ENCODE measurements around the gene SPCS2. TPM values are rescaled to one million over a fixed set of nuclear protein-coding genes. Genes with fewer than 3 reads are reported as not detected.

SPCS2 gene
- total RNA-seq, 1 experiment from 2014 or later: 328 TPM

DNA sequence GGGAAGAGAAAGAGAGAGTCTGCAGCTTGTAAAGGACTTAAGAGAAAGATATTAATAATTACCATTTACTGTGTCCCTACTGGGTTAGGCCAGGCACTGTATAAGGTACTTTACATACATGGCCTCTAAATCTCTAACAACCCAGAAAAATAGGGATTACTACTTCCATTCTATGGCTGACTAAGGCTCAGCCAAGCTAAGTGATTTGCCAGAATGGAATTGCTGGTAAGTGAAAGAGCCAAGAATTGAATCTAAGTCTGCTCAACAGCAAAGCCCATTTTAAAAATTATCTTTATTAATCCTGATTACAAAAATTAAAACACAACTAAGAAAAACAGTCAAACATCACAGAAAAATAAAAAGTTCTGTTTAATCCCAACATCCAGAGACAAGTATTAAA, 21.6 kb upstream of the SPCS2 start:
- no peaks in the 10 kb centered on the region for H3K36me3 ChIP-seq (ENCODE audit: control insufficient read depth, insufficient read depth, low read length)
- Mint-ChIP-seq H3K4me3 (ENCODE audit: unreplicated experiment) (no peak overlapping the region), H3K27me3 (ENCODE audit: insufficient read depth, unreplicated experiment) (no peaks in the 10 kb centered on the region), H3K9me3 (ENCODE audit: unreplicated experiment) (no peaks in the 10 kb centered on the region), H3K27ac (ENCODE audit: unreplicated experiment) (no peak overlapping the region), H3K4me1 (ENCODE audit: low read depth, unreplicated experiment) (no peaks in the 10 kb centered on the region), H3K36me3 (ENCODE audit: insufficient read depth, unreplicated experiment) (no peaks in the 10 kb centered on the region)
- H3K27me3 ChIP-seq (replicated peaks; ENCODE audit: control insufficient read depth, insufficient read depth, low read length): no peaks in the 10 kb centered on the region
- H3K9me3 ChIP-seq: no peaks in the 10 kb centered on the region
- no peak overlapping the region for H3K4me3 ChIP-seq (ENCODE audit: low read depth, low read length)
- ChIA-PET CTCF (interaction anchor here (1.2 kb wide), 1 partner anchor 321 kb away, joined by 4 read pairs; no protein-coding TSS in a partner anchor), POLR2A (no interaction called here)
- no TSS peak for BruUV-seq (replicated peaks)
- H3K4me1 ChIP-seq: 0 out of 2 replicates have a peak, but pooled peaks cover 6% of the 10 kb centered on the region
- no peak for TF ChIP-seq CTCF (IDR thresholded peaks at IDR 0.05; ENCODE audit: insufficient read depth in 1 of 2, low read depth in 1 of 2, low read length in 1 of 2, severe bottlenecking in 1 of 2, unreplicated experiment in 1 of 2)
- DNase-seq: no peak
- intact Hi-C loops (cut with micrococcal nuclease; ENCODE audit: unreplicated experiment): no loop called here

GRCh38 chr11:74929431-74930363, 19.4 kb upstream of the SPCS2 start:
- H3K4me3 ChIP-seq (ENCODE audit: low read depth, low read length): no peak overlapping the region
- ChIA-PET POLR2A (interaction anchor here (0.6 kb wide), 1 partner anchor 182 kb away, joined by 3 read pairs; no protein-coding TSS in a partner anchor), CTCF (interaction anchor here (0.6 to 2.8 kb wide), 30 partner anchors 10 to 455 kb away, joined by 3 to 34 read pairs (median 4); partner anchors contain the start of genes NEU3, SPCS2, TPBGL and XRRA1)
- 0 out of 2 replicates have a peak, but pooled peaks cover 6% of the 10 kb centered on the region for H3K4me1 ChIP-seq
- TF ChIP-seq CTCF (IDR thresholded peaks at IDR 0.05; ENCODE audit: insufficient read depth in 1 of 2, low read depth in 1 of 2, low read length in 1 of 2, severe bottlenecking in 1 of 2, unreplicated experiment in 1 of 2): peak; percentile 96
- H3K9me3 ChIP-seq: no peaks in the 10 kb centered on the region
- H3K27me3 Mint-ChIP-seq (ENCODE audit: insufficient read depth, unreplicated experiment): no peaks in the 10 kb centered on the region
- H3K36me3 Mint-ChIP-seq (ENCODE audit: insufficient read depth, unreplicated experiment): no peaks in the 10 kb centered on the region
- H3K27ac Mint-ChIP-seq (ENCODE audit: unreplicated experiment): no peak overlapping the region
- no peaks in the 10 kb centered on the region for H3K27me3 ChIP-seq (replicated peaks; ENCODE audit: control insufficient read depth, insufficient read depth, low read length)
- H3K9me3 Mint-ChIP-seq (ENCODE audit: unreplicated experiment): no peaks in the 10 kb centered on the region
- no TSS peak for BruUV-seq (replicated peaks)
- H3K4me3 Mint-ChIP-seq (ENCODE audit: unreplicated experiment): no peak overlapping the region
- intact Hi-C loops (cut with micrococcal nuclease; ENCODE audit: unreplicated experiment): loop anchor here (1.0 kb wide), 3 partner anchors 103 to 319 kb away; no protein-coding TSS in a partner anchor
- H3K36me3 ChIP-seq (ENCODE audit: control insufficient read depth, insufficient read depth, low read length): no peaks in the 10 kb centered on the region
- DNase-seq: peak; percentile 84
- H3K4me1 Mint-ChIP-seq (ENCODE audit: low read depth, unreplicated experiment): no peaks in the 10 kb centered on the region

DNA sequence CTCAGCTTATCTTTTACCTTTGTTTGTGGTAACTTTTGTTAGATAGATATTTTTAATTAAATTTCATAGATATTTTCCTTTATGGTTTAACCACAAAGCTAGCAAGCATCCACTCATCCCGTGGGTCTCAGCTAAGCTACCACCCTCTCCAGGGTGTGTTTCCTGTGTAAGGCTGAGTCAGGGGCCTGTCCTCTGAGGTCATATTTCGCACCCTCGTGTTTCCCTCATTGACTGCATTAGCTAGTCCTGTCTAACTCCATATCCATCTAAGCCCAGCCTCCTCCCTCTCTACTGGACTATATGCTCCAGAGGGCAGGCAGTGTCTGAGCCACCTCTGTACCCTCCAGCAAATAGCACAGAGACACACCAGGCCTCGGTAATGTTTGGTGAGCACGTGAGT, 16.9 kb upstream of the SPCS2 start:
- no peaks in the 10 kb centered on the region for H3K4me1 Mint-ChIP-seq (ENCODE audit: low read depth, unreplicated experiment)
- intact Hi-C loops (cut with micrococcal nuclease; ENCODE audit: unreplicated experiment): no loop called here
- H3K9me3 Mint-ChIP-seq (ENCODE audit: unreplicated experiment): no peaks in the 10 kb centered on the region
- Histone ChIP-seq H3K36me3 (ENCODE audit: control insufficient read depth, insufficient read depth, low read length) (no peaks in the 10 kb centered on the region), H3K4me1 (no peaks in the 10 kb centered on the region), H3K27me3 (replicated peaks; ENCODE audit: control insufficient read depth, insufficient read depth, low read length) (no peaks in the 10 kb centered on the region), H3K4me3 (ENCODE audit: low read depth, low read length) (no peak overlapping the region), H3K9me3 (no peaks in the 10 kb centered on the region)
- no peak for DNase-seq
- no peaks in the 10 kb centered on the region for H3K27me3 Mint-ChIP-seq (ENCODE audit: insufficient read depth, unreplicated experiment)
- no peak overlapping the region for H3K4me3 Mint-ChIP-seq (ENCODE audit: unreplicated experiment)
- ChIA-PET POLR2A (no interaction called here), CTCF (interaction anchor here (1.2 to 2.8 kb wide), 3 partner anchors 91 to 316 kb away, joined by 3 to 28 read pairs (median 9); no protein-coding TSS in a partner anchor)
- no peak for TF ChIP-seq CTCF (IDR thresholded peaks at IDR 0.05; ENCODE audit: insufficient read depth in 1 of 2, low read depth in 1 of 2, low read length in 1 of 2, severe bottlenecking in 1 of 2, unreplicated experiment in 1 of 2)
- BruUV-seq (replicated peaks): no TSS peak
- H3K27ac Mint-ChIP-seq (ENCODE audit: unreplicated experiment): no peak overlapping the region
- no peaks in the 10 kb centered on the region for H3K36me3 Mint-ChIP-seq (ENCODE audit: insufficient read depth, unreplicated experiment)

All from Caco-2 (cell line).